ENCODE results near the gene KLHL40.

KLHL40 gene

DNA sequence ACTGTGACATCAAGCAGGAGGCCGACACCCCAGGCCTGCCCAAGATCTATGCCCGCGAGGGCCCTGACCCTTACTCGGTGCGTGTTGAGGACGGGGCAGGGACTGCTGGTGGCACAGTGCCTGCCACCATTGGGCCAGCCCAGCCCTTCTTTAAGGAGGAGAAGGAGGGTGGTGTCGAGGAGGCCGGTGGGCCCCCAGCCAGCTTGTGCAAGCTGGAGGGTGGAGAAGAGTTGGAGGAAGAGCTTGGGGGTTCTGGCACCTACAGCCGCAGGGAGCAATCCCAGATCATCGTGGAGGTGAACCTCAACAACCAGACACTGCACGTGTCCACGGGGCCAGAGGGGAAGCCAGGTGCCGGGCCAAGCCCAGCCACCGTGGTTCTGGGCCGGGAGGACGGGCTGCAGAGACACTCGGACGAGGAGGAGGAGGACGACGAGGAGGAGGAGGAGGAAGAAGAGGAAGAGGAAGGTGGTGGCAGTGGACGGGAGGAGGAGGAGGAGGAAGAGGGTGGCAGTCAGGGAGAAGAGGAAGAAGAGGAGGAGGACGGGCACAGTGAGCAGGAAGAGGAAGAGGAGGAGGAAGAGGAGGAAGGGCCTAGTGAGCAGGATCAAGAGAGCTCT lies 26.5 kb upstream of the KLHL40 start:
- no peak overlapping the region for H3K4me3 ChIP-seq (ENCODE audit: low read length)
- H3K27ac ChIP-seq (ENCODE audit: low read length): no peak overlapping the region
- no peaks in the 10 kb centered on the region for H3K36me3 ChIP-seq (ENCODE audit: insufficient read depth, low read depth, low read length)
- peaks cover 6% of the 10 kb centered on the region; the same call in 1 of the 2 replicates for H3K4me1 ChIP-seq (ENCODE audit: insufficient read depth, low read length)
- H3K9me3 ChIP-seq (ENCODE audit: insufficient read depth, low read depth, low read length): no peaks in the 10 kb centered on the region
- H3K27me3 ChIP-seq (ENCODE audit: insufficient read depth, low read length): no peaks in the 10 kb centered on the region
- no peak overlapping the region for H3K9ac ChIP-seq (ENCODE audit: low read depth, low read length)

DNA sequence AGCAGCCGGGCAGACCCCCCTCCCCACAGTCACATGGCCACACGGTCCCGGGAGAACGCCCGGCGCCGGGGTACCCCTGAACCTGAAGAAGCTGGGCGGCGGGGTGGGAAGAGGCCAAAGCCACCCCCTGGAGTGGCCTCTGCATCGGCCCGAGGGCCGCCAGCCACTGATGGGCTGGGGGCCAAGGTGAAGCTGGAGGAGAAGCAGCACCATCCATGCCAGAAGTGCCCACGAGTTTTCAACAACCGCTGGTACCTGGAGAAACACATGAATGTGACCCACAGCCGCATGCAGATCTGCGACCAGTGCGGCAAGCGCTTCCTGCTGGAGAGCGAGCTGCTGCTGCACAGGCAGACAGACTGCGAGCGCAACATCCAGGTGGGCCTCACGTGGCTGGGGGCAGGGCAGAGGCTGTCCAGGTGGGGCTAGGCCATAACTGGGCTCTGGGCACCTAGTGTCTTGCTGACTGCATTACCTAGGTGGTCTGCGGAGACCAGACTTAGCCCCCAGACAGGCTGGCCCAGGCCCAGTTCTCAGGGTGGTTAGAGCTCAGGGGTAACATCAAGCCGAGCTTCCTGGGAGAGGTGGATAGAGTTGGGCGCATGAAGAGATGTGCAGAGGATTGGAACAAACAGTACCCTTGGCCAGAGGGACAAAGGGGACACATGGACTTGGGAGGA lies 25.7 kb upstream of the KLHL40 start:
- Histone ChIP-seq H3K9ac (ENCODE audit: low read depth, low read length) (no peak overlapping the region; the same call in 1 of the 2 replicates), H3K27ac (ENCODE audit: low read length) (no peak overlapping the region), H3K4me3 (ENCODE audit: low read length) (no peak overlapping the region), H3K4me1 (ENCODE audit: insufficient read depth, low read length) (peaks cover 6% of the 10 kb centered on the region; the same call in 1 of the 2 replicates), H3K27me3 (ENCODE audit: insufficient read depth, low read length) (no peaks in the 10 kb centered on the region), H3K36me3 (ENCODE audit: insufficient read depth, low read depth, low read length) (no peaks in the 10 kb centered on the region), H3K9me3 (ENCODE audit: insufficient read depth, low read depth, low read length) (no peaks in the 10 kb centered on the region)

DNA sequence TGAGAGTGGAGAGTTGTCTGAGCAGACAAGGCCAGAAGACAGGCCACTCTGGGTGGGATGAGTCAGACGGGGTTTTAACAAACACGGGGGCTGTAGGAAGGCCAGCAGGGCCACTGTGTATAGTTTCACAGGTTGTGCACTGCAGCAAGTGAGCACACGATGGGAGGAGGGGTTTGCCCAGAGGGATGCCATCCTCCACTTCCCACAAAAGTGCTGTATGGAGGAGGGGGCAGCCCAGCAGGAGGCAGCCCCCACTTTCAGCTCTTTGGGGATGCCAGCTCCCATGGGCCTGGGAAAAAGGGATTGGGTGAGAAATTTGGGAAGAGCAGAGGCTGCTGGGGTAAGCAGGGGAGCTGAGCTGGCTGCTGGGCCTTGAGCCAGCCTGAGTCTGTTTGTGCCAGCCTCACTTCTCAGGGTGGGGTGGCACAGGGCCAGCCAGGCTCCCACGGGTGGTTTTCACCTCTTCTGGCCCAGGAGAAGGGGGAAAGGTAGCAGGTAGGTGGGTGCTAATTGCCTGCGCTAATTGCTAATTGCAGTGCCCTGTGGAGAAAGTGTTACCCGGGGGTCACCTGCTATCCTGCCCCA lies 25.1 kb upstream of the KLHL40 start:
- H3K9me3 ChIP-seq (ENCODE audit: insufficient read depth, low read depth, low read length): no peaks in the 10 kb centered on the region
- no peak overlapping the region for H3K27ac ChIP-seq (ENCODE audit: low read length)
- H3K9ac ChIP-seq (ENCODE audit: low read depth, low read length): no peak overlapping the region; the same call in 1 of the 2 replicates
- no peaks in the 10 kb centered on the region for H3K36me3 ChIP-seq (ENCODE audit: insufficient read depth, low read depth, low read length)
- H3K4me3 ChIP-seq (ENCODE audit: low read length): no peak overlapping the region
- H3K27me3 ChIP-seq (ENCODE audit: insufficient read depth, low read length): no peaks in the 10 kb centered on the region
- peaks cover 2% of the 10 kb centered on the region; the same call in 1 of the 2 replicates for H3K4me1 ChIP-seq (ENCODE audit: insufficient read depth, low read length)

DNA sequence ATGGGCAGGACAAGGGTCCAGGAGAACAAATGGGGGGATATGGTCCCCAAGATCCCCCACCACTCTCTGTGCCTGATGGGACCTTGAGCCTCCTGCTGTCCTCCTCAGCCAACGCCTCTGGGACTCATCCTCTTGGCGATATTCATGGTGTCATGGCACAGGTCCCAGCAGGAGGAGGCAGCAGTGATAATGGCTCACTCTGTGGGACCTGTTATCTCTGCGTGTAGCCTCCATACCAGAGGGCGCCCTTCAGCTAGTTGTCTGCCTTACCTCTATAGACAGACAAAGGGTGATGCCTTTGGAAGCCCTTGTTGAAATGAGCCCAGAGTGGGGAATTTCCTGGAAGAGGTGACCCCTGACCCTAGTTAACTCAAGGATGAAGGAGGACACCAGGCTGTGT lies 24.4 kb upstream of the KLHL40 start:
- Histone ChIP-seq H3K9ac (ENCODE audit: low read depth, low read length) (no peak overlapping the region), H3K27ac (ENCODE audit: low read length) (no peak overlapping the region), H3K27me3 (ENCODE audit: insufficient read depth, low read length) (no peaks in the 10 kb centered on the region), H3K9me3 (ENCODE audit: insufficient read depth, low read depth, low read length) (no peaks in the 10 kb centered on the region), H3K4me1 (ENCODE audit: insufficient read depth, low read length) (no peaks in the 10 kb centered on the region; the same call in 1 of the 2 replicates), H3K4me3 (ENCODE audit: low read length) (no peak overlapping the region), H3K36me3 (ENCODE audit: insufficient read depth, low read depth, low read length) (no peaks in the 10 kb centered on the region)

DNA sequence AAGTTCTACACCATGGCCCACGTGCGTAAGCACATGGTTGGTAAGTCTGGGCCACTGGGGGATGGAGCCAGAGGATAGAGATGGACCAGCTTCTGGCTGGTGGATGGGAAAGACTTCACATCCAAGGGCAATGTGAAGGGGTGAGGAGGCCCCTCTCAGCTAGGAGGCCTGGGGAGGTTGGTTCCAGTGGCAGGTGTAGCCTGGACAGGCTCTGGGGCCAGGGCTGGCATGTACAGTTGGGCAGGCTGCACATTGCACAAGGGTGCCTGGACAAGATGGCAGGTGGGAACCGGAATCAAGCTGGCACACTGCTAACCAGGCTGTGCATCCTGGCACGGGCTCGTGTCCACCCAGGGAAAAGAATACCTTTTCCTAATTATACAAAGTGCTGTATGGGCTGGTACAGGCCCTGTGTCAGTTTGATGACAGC lies 23.7 kb upstream of the KLHL40 start:
- no peaks in the 10 kb centered on the region for H3K27me3 ChIP-seq (ENCODE audit: insufficient read depth, low read length)
- no peak overlapping the region for H3K27ac ChIP-seq (ENCODE audit: low read length)
- no peak overlapping the region for H3K4me3 ChIP-seq (ENCODE audit: low read length)
- H3K4me1 ChIP-seq (ENCODE audit: insufficient read depth, low read length): no peaks in the 10 kb centered on the region
- H3K9ac ChIP-seq (ENCODE audit: low read depth, low read length): no peak overlapping the region
- H3K36me3 ChIP-seq (ENCODE audit: insufficient read depth, low read depth, low read length): no peaks in the 10 kb centered on the region
- no peaks in the 10 kb centered on the region for H3K9me3 ChIP-seq (ENCODE audit: insufficient read depth, low read depth, low read length)

DNA sequence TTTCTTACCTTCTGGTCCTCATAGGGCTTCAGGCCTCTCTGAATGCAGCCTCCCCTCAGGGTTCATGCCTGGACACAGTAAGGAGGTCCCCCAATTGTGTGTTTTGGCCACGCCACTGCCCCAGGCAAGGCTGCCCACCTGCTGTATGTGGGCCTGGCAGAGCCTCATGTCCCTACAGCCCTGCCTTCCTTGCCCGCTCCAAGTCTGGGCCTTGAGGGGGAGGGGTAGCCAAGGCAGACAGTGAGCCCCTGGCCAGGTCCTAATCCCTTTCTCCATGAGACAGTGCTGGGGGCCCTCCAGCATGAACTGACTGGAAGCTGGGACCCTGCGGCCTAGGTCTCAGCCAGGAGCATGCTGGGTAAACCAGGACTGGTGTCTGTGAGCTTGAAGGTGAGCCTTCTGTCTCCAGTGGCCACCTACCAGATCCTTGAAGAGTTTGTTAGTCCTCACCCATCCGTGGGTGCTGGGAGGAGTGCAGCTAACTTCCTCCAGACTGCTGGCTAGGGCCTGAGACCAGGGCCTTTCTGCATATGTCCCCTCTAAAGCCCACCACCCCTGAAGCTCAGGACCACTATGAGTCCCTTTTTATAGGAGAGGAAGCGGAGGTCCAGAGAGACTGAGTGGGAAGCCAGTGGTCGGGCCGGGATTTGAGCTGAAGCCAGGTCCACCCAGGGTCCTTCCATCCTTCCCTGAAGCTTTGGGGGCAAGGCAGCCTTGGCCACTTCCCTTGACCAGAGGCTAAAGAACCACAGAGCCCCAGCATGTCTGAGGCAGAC lies 23.1 kb upstream of the KLHL40 start:
- Histone ChIP-seq H3K4me3 (ENCODE audit: low read length) (no peak overlapping the region), H3K9ac (ENCODE audit: low read depth, low read length) (no peak overlapping the region), H3K36me3 (ENCODE audit: insufficient read depth, low read depth, low read length) (no peaks in the 10 kb centered on the region), H3K27me3 (ENCODE audit: insufficient read depth, low read length) (no peaks in the 10 kb centered on the region), H3K9me3 (ENCODE audit: insufficient read depth, low read depth, low read length) (no peaks in the 10 kb centered on the region), H3K27ac (ENCODE audit: low read length) (no peak overlapping the region), H3K4me1 (ENCODE audit: insufficient read depth, low read length) (no peaks in the 10 kb centered on the region)

DNA sequence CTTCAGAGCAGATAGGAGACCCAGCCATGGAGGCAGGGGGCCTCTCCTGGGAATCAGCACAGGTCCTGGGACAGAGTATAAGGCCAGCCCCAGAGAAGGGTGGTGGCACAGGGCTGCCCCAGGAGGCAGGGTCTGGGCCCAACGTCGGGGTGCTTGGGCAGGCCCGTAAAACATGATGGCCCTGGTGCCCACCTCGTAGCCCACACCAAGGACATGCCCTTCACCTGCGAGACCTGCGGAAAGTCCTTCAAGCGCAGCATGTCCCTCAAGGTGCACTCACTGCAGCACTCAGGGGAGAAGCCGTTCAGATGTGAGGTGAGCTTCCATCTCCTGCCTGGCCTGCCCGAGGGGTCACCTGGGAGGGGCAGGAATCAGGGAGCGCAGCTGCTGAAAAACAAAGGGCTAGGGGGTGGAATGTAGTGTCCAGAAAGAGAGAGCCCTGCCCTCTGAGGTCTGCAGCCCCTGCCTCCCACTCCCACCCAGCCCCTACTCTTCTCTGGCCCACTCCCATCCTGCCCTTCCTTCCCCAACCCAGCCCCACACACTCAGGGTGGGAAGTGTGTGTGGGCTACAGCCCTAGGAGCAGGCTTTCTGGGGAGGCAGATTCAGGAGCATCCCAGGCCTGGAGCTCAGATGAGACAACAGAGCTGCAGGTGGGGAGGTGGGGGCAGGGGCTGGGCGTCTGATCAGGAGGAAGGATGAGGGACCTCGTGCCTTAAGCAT lies 22.4 kb upstream of the KLHL40 start:
- H3K27me3 ChIP-seq (ENCODE audit: insufficient read depth, low read length): no peaks in the 10 kb centered on the region
- H3K9me3 ChIP-seq (ENCODE audit: insufficient read depth, low read depth, low read length): no peaks in the 10 kb centered on the region
- H3K9ac ChIP-seq (ENCODE audit: low read depth, low read length): no peak overlapping the region
- no peaks in the 10 kb centered on the region for H3K36me3 ChIP-seq (ENCODE audit: insufficient read depth, low read depth, low read length)
- H3K27ac ChIP-seq (ENCODE audit: low read length): no peak overlapping the region
- H3K4me1 ChIP-seq (ENCODE audit: insufficient read depth, low read length): no peaks in the 10 kb centered on the region
- no peak overlapping the region for H3K4me3 ChIP-seq (ENCODE audit: low read length)

DNA sequence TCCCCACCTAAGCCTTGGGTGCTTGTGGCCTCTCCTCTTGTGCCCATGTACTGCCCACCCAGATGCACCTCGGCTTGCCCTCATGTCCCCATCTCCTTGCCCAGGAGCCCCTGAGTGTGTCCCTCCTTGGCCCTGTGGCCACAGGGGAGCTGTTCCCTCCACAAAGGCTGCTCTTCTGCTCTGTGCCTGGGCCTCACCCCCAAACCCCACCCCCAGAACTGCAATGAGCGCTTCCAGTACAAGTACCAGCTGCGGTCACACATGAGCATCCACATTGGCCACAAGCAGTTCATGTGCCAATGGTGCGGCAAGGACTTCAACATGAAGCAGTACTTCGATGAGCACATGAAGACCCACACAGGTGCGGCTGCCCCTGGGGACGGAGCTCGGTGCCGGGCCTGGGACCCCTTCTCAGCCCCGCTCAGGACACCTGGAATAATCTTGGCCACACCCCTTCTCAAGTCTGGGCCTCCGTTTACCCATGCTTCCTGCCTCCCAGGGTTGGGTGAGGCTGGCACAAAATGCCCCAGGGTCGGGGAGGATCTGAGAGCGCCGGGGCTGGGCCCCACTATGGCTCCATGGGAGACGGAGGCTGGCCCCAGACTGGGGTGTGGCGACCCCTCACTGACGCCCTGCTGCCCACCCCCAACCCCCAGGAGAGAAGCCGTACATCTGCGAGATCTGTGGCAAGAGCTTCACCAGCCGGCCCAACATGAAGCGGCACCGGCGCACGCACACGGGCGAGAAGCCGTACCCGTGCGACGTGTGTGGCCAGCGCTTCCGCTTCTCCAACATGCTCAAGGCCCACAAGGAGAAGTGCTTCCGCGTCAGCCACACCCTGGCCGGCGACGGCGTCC lies 21.5 kb upstream of the KLHL40 start:
- Histone ChIP-seq H3K9me3 (ENCODE audit: insufficient read depth, low read depth, low read length) (no peaks in the 10 kb centered on the region), H3K9ac (ENCODE audit: low read depth, low read length) (no peak overlapping the region), H3K4me1 (ENCODE audit: insufficient read depth, low read length) (no peaks in the 10 kb centered on the region), H3K27me3 (ENCODE audit: insufficient read depth, low read length) (no peaks in the 10 kb centered on the region), H3K36me3 (ENCODE audit: insufficient read depth, low read depth, low read length) (no peaks in the 10 kb centered on the region), H3K4me3 (ENCODE audit: low read length) (no peak overlapping the region), H3K27ac (ENCODE audit: low read length) (no peak overlapping the region)

DNA sequence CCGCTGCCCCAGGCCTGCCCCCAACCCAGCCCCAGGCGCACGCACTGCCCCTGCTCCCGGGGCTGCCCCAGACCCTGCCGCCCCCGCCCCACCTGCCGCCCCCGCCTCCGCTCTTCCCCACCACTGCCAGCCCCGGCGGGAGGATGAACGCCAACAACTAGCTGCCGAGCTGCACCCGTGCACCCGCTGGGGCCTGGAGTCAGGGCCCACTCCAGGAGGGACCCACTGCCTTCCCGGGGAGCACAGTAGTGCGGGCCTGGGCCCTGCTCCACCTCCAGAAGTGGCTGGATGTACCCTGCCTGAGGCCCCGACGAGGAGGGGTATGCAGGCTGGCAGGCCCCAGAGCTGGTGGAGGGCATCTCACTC lies 20.9 kb upstream of the KLHL40 start:
- Histone ChIP-seq H3K36me3 (ENCODE audit: insufficient read depth, low read depth, low read length) (no peaks in the 10 kb centered on the region), H3K27me3 (ENCODE audit: insufficient read depth, low read length) (no peaks in the 10 kb centered on the region), H3K4me3 (ENCODE audit: low read length) (no peak overlapping the region), H3K4me1 (ENCODE audit: insufficient read depth, low read length) (no peaks in the 10 kb centered on the region), H3K9ac (ENCODE audit: low read depth, low read length) (no peak overlapping the region), H3K9me3 (ENCODE audit: insufficient read depth, low read depth, low read length) (no peaks in the 10 kb centered on the region), H3K27ac (ENCODE audit: low read length) (no peak overlapping the region)

DNA sequence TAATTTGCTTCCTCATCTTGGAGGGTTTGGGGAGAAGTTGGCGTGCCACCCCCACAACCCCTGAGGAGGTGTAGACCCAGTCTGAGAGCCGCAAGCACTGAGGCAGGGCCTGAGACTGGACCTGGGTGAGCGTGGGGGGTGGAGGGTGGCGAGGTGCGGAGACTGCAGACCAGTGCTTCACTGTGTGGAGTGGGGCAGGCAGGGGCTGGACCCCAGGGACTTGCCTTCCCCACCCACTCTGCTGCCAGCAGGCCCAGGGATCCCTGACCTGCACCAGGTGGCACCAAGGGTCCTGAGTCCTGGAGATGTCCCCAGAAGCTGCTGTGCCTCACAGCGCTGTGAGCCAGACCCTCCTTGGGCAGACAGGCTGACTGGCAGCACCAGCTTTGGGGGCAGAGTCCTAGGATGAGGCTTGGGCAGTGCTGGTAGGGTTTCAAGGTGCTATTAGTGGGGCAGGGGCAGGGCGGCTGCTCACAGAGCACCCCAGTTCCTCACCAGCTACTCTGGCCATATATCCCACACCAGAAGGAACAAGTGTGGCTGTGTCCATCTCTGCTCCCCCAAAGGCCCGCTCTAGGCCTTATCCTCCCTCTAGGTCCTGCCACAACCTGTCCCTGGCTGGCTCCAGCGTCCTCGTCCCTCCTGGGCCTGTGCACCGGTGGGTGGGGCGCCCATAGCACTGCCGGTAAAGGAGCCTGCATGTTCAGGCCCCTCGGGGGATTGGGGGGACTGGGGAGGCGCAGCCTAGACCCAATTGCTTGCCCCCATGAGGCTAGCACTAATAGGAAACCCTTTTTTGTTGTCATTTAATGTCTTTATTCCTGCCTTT lies 20.1 kb upstream of the KLHL40 start:
- Histone ChIP-seq H3K9me3 (ENCODE audit: insufficient read depth, low read depth, low read length) (no peaks in the 10 kb centered on the region), H3K27me3 (ENCODE audit: insufficient read depth, low read length) (no peaks in the 10 kb centered on the region), H3K36me3 (ENCODE audit: insufficient read depth, low read depth, low read length) (no peaks in the 10 kb centered on the region), H3K9ac (ENCODE audit: low read depth, low read length) (no peak overlapping the region), H3K27ac (ENCODE audit: low read length) (no peak overlapping the region), H3K4me1 (ENCODE audit: insufficient read depth, low read length) (no peaks in the 10 kb centered on the region), H3K4me3 (ENCODE audit: low read length) (no peak overlapping the region)

All from iPS-20b (cell line).